Erythroblast (primary cell): ENCODE results near the gene HPDL.
"Not testable (repeated sequence)": the region's sequence is repeated elsewhere in the genome, so short reads cannot be mapped to it uniquely, and the experiment has no call there.

Source experiments
- DNase-seq, 2 experiments: peaks; one replicate each; lab custom pipeline; 2025; lab: John Stamatoyannopoulos, UW
- GATA1 ChIP-seq: IDR thresholded peaks from 2 replicates; pipeline ENCODE4 v1.6.1; 2011; ENCODE audit warnings: low read depth, mild to moderate bottlenecking, control low read depth, low read length, moderate library complexity
- POLR2A ChIP-seq: IDR thresholded peaks from 2 replicates; pipeline ENCODE4 v1.6.1; 2011; ENCODE audit warnings: mild to moderate bottlenecking, low read length

HPDL gene

GRCh38 chr1:45326627-45327623 lies at the start of gene HPDL:
Gene HPDL, plus strand, starts transcription at chr1:45326895. Its CDS starts 254 bp downstream, at chr1:45327149.
- DNase-seq: peak; percentile 75 to 83
- TF ChIP-seq GATA1 (no peak), POLR2A (peak; percentile 40)

GRCh38 chr1:45282351-45282750 lies 44.3 kb upstream of the HPDL start:
- TF ChIP-seq GATA1 (no peak), POLR2A (no peak)
- DNase-seq: no peak

GRCh38 chr1:45284858-45285257 lies 41.8 kb upstream of the HPDL start:
- DNase-seq: not testable (repeated sequence)

- not testable (repeated sequence) for DNase-seq
These were observed 40.2 kb upstream of the HPDL start for GRCh38 chr1:45286521-45286920.

- not testable (repeated sequence) for DNase-seq
These were observed 35.7 kb upstream of the HPDL start for GRCh38 chr1:45291002-45291401.

GRCh38 chr1:45291716-45292115 lies 35.0 kb upstream of the HPDL start:
- no peak for TF ChIP-seq GATA1
- no peak for TF ChIP-seq POLR2A
- DNase-seq: no peak

GRCh38 chr1:45297666-45298356 lies 28.9 kb upstream of the HPDL start:
- DNase-seq: peak; percentile 25 to 39
- TF ChIP-seq POLR2A: no peak
- TF ChIP-seq GATA1: no peak

GRCh38 chr1:45299296-45299695 lies 27.4 kb upstream of the HPDL start:
- TF ChIP-seq POLR2A (no peak), GATA1 (no peak)
- no peak for DNase-seq

- no peak for TF ChIP-seq POLR2A
- no peak for TF ChIP-seq GATA1
- DNase-seq: peak; percentile 79 to 85
These were observed 26.6 kb upstream of the HPDL start for GRCh38 chr1:45299981-45300668.

- no peak for DNase-seq
- TF ChIP-seq GATA1 (no peak), POLR2A (no peak)
These were observed 26.1 kb upstream of the HPDL start for GRCh38 chr1:45300669-45300997.

- no peak for DNase-seq
- TF ChIP-seq GATA1 (no peak), POLR2A (no peak)
These were observed 24.1 kb upstream of the HPDL start for GRCh38 chr1:45302505-45303150.

- TF ChIP-seq GATA1: no peak
- TF ChIP-seq POLR2A: peak; percentile 76
- DNase-seq: peak; percentile 99
These were observed 23.0 kb upstream of the HPDL start for GRCh38 chr1:45303520-45304310.
